ENCODE data around the gene PARD3B. TPM values are rescaled to one million over a fixed set of nuclear protein-coding genes. Genes with fewer than 3 reads are reported as not detected.

Gene PARD3B
- total RNA-seq, 2 donors from 2014 or later = 14.7 to 25.0 TPM

GRCh38 chr2:204795156-204795555 is 249.9 kb downstream of the PARD3B start:
- no peaks in the 10 kb centered on the region for H3K36me3 ChIP-seq
- no peaks in the 10 kb centered on the region for H3K4me1 ChIP-seq (replicated peaks)
- no peaks in the 10 kb centered on the region for H3K27me3 ChIP-seq (replicated peaks; ENCODE audit: insufficient read depth)
- TF ChIP-seq POLR2AphosphoS5 (IDR thresholded peaks at IDR 0.05) = no peak
- TF ChIP-seq POLR2A (IDR thresholded peaks at IDR 0.05) = no peak
- TF ChIP-seq, protein P1, sequence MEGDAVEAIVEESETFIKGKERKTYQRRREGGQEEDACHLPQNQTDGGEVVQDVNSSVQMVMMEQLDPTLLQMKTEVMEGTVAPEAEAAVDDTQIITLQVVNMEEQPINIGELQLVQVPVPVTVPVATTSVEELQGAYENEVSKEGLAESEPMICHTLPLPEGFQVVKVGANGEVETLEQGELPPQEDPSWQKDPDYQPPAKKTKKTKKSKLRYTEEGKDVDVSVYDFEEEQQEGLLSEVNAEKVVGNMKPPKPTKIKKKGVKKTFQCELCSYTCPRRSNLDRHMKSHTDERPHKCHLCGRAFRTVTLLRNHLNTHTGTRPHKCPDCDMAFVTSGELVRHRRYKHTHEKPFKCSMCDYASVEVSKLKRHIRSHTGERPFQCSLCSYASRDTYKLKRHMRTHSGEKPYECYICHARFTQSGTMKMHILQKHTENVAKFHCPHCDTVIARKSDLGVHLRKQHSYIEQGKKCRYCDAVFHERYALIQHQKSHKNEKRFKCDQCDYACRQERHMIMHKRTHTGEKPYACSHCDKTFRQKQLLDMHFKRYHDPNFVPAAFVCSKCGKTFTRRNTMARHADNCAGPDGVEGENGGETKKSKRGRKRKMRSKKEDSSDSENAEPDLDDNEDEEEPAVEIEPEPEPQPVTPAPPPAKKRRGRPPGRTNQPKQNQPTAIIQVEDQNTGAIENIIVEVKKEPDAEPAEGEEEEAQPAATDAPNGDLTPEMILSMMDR (IDR thresholded peaks at IDR 0.05) = no peak
- 86% methylated on average over 1 of the region's 1 CpG for WGBS
- no peak for DNase-seq (ENCODE audit: low spot score)
- H3K4me3 ChIP-seq = no peak overlapping the region
- intact Hi-C loops (cut with DNase I) = no loop called here
- no peak overlapping the region for H3K27ac ChIP-seq
- H3K9me3 ChIP-seq = no peaks in the 10 kb centered on the region

DNA sequence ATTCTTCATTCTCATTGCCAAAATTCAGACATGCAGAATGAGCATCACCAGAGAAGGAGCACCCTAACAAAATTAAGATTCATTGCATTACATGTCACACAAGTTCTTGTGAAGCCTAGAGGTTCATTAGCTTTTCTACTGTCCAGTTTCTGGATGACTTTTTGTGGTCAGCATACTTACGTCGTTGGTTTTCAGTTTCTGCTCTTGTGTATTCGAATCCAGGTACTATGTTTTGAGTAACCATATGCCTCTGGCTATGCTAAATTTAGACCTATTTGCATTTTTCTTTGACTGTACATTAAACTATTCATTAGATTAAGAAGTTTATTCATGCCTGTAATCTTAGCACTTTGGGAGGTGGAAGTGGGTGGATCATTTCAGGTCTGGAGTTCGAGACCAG is 251.3 kb downstream of the PARD3B start:
- no peak for DNase-seq (ENCODE audit: low spot score)
- 96% methylated on average over 4 of the region's 4 CpGs for WGBS
- TF ChIP-seq POLR2AphosphoS5 (IDR thresholded peaks at IDR 0.05) = no peak
- TF ChIP-seq POLR2A (IDR thresholded peaks at IDR 0.05) = no peak
- H3K27me3 ChIP-seq (replicated peaks; ENCODE audit: insufficient read depth) = no peaks in the 10 kb centered on the region
- no peaks in the 10 kb centered on the region for H3K9me3 ChIP-seq
- no peaks in the 10 kb centered on the region for H3K4me1 ChIP-seq (replicated peaks)
- no peaks in the 10 kb centered on the region for H3K36me3 ChIP-seq
- no peak overlapping the region for H3K27ac ChIP-seq
- no peak overlapping the region for H3K4me3 ChIP-seq
- intact Hi-C loops (cut with DNase I) = no loop called here

GRCh38 chr2:204799791-204800190 is 254.5 kb downstream of the PARD3B start:
- WGBS = 79% methylated on average over 2 of the region's 2 CpGs
- no peaks in the 10 kb centered on the region for H3K4me1 ChIP-seq (replicated peaks)
- no peaks in the 10 kb centered on the region for H3K9me3 ChIP-seq
- no peak overlapping the region for H3K4me3 ChIP-seq
- H3K27ac ChIP-seq = no peak overlapping the region
- no peak for DNase-seq (ENCODE audit: low spot score)
- no peaks in the 10 kb centered on the region for H3K27me3 ChIP-seq (replicated peaks; ENCODE audit: insufficient read depth)
- H3K36me3 ChIP-seq = no peaks in the 10 kb centered on the region
- intact Hi-C loops (cut with DNase I) = no loop called here
- TF ChIP-seq POLR2A (IDR thresholded peaks at IDR 0.05) (no peak), POLR2AphosphoS5 (IDR thresholded peaks at IDR 0.05) (no peak)
- TF ChIP-seq, protein P1 (IDR thresholded peaks at IDR 0.05) = no peak

DNA sequence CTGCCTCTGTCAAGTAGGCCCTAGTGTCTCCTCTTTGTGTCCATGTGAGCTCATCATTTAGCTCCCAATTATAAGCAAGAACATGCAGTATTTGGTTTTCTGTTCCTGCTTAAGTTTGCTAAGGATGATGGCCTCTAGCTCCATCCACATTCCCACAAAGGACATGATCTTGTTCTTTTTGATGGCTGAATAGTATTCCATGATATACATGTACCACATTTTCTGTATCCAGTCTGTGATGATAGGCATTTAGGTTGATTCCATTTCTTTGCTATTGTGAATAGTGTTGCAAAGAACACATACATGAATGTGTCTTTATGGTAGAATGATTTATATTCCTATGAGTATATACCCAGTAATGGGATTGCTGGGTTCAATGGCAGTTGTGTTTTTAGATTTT is 263.2 kb downstream of the PARD3B start:
- Histone ChIP-seq H3K4me1 (replicated peaks) (no peaks in the 10 kb centered on the region), H3K27me3 (replicated peaks; ENCODE audit: insufficient read depth) (no peaks in the 10 kb centered on the region), H3K4me3 (no peak overlapping the region), H3K27ac (no peak overlapping the region), H3K9me3 (no peaks in the 10 kb centered on the region), H3K36me3 (no peaks in the 10 kb centered on the region)
- no peak for TF ChIP-seq POLR2A (IDR thresholded peaks at IDR 0.05)
- TF ChIP-seq, protein P1 (IDR thresholded peaks at IDR 0.05) = no peak
- TF ChIP-seq POLR2AphosphoS5 (IDR thresholded peaks at IDR 0.05) = no peak
- intact Hi-C loops (cut with DNase I) = no loop called here
- no peak for DNase-seq (ENCODE audit: low spot score)

- no peaks in the 10 kb centered on the region for H3K27me3 ChIP-seq (replicated peaks; ENCODE audit: insufficient read depth)
- DNase-seq (ENCODE audit: low spot score) = no peak
- intact Hi-C loops (cut with DNase I) = no loop called here
- 93% methylated on average over 5 of the region's 5 CpGs for WGBS
- H3K4me3 ChIP-seq = no peak overlapping the region
- no peak overlapping the region for H3K27ac ChIP-seq
- H3K36me3 ChIP-seq = no peaks in the 10 kb centered on the region
- H3K9me3 ChIP-seq = no peaks in the 10 kb centered on the region
- TF ChIP-seq POLR2AphosphoS5 (IDR thresholded peaks at IDR 0.05) (no peak), POLR2A (IDR thresholded peaks at IDR 0.05) (no peak)
- TF ChIP-seq, protein P1 (IDR thresholded peaks at IDR 0.05) = no peak
- H3K4me1 ChIP-seq (replicated peaks) = no peaks in the 10 kb centered on the region
These were observed 279.6 kb downstream of the PARD3B start for GRCh38 chr2:204824751-204825453.

Measured in prostate gland (tissue), 2 donors.